Activated CD4-positive, alpha-beta T cell treated with anti-CD3 and anti-CD28 coated beads, Interleukin-2, amount 10 ng/mL, durations not matched to agents 7 days and 5 days (primary cell): ENCODE measurements around the gene MRPL38. TPM values are rescaled to one million over a fixed set of nuclear protein-coding genes. Genes with fewer than 3 reads are reported as not detected.
A peak's percentile ranks its signal among the peaks of the same experiment; 100 is the strongest.
"Not testable (repeated sequence)": the region's sequence is repeated elsewhere in the genome, so short reads cannot be mapped to it uniquely, and the experiment has no call there.

Experiments
- CTCF ChIA-PET: fragments of 350-600 bp; sonication (Branson Sonifier 250); formaldehyde crosslinking; loops from one replicate; lab custom pipeline; 2021; ENCODE audit warnings: antibody characterized with exemption; lab: Charles Lee
- POLR2A ChIA-PET: fragments of 350-600 bp; sonication (Branson Sonifier 250); formaldehyde crosslinking; loops from one replicate; lab custom pipeline; 2021; ENCODE audit warnings: antibody characterized with exemption; lab: Charles Lee
- DNase-seq: peaks from one replicate; pipeline ENCODE4 v3.0.0-alpha.2; 2020
- H3K27ac Mint-ChIP-seq: one replicate; pipeline ENCODE4 v1.8.0; 2021; ENCODE audit warnings: mild to moderate bottlenecking, moderate library complexity, mixed read lengths
- H3K27me3 Mint-ChIP-seq: one replicate; pipeline ENCODE4 v1.8.0; 2021; ENCODE audit warnings: mixed read lengths
- H3K36me3 Mint-ChIP-seq: one replicate; pipeline ENCODE4 v1.8.0; 2021; ENCODE audit warnings: low read depth, mixed read lengths
- H3K4me1 Mint-ChIP-seq: one replicate; pipeline ENCODE4 v1.8.0; 2021; ENCODE audit warnings: mixed read lengths
- H3K4me3 Mint-ChIP-seq: one replicate; pipeline ENCODE4 v1.8.0; 2021; ENCODE audit warnings: mild to moderate bottlenecking, moderate library complexity, mixed read lengths
- H3K9me3 Mint-ChIP-seq: one replicate; pipeline ENCODE4 v1.8.0; 2021; ENCODE audit warnings: mixed read lengths
- total RNA-seq, 2 experiments: library from RNA; stranded (reverse); gene quantifications; one replicate each; pipeline ENCODE4 v1.2.3, GENCODE V29; 2021

Gene MRPL38
- total RNA-seq, 2 experiments from 2014 or later = 95.9 to 97.5 TPM

- no peak for DNase-seq
- no peak overlapping the region for H3K4me3 Mint-ChIP-seq
- H3K36me3 Mint-ChIP-seq = peaks cover 8% of the 10 kb centered on the region
- H3K27me3 Mint-ChIP-seq = no peaks in the 10 kb centered on the region
- no peak overlapping the region for H3K27ac Mint-ChIP-seq
- H3K4me1 Mint-ChIP-seq = peaks cover 25% of the 10 kb centered on the region
- CTCF ChIA-PET = interaction anchor here (0.8 to 2.3 kb wide), 3 partner anchors 15 to 406 kb away, joined by 3 to 9 read pairs (median 3); partner anchors contain the start of gene TRIM47
- no peaks in the 10 kb centered on the region for H3K9me3 Mint-ChIP-seq
- POLR2A ChIA-PET = no interaction called here
These were observed 12.0 kb downstream of the MRPL38 start for GRCh38 chr17:75892556-75893224.

DNA sequence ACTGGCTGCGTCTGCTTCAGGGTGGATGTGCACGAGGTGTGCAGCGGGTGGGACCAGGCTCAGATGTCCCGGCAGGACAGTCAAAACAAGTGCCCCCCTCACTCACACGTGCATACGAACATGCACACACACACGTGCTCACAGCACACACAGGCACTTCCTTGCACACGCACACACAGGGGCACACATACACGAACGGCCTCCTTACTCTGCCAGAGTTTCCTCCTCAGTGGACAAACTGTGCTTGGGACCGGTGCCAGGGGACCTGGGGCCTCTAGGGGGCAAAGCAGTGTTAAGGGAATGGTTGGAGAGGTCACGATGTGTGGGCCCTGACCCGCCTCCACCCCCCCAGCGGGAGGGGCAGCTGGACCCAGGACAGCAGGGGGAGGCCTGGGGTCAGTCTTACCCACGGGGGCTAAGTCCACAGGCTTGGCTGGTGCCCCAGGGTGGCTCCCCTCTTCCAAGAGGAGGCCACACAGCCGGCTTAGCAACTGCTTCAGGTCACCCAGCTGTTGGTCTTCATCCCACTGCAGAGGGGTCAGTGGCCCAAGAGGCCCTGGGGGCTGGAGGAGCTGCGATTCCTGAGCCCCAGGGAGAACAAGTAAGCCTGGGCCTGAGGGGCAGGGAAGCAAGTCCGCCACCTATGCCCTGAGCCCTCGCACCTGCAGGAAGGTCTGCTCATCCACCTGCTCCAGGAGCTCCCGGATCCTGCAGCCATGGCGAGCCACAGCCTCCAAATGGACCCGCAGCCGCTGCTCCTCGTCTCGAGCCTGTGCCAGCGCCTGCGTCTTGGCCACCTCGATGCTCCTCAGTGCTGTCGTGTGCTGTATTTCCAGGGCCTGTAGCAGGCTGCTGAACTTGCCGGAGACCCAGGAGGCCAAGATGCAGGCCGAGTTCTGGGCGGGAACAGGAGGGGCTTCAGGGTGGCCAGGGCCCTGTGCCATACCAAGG is 12.8 kb downstream of the MRPL38 start:
- ChIA-PET CTCF (interaction anchor here (1.0 to 2.3 kb wide), 2 partner anchors 14 to 16 kb away, joined by 3 to 9 read pairs; partner anchors contain the start of gene TRIM47), POLR2A (no interaction called here)
- H3K4me3 Mint-ChIP-seq = no peak overlapping the region
- H3K27me3 Mint-ChIP-seq = no peaks in the 10 kb centered on the region
- no peak for DNase-seq
- peaks cover 20% of the 10 kb centered on the region for H3K4me1 Mint-ChIP-seq
- peaks cover 6% of the 10 kb centered on the region for H3K36me3 Mint-ChIP-seq
- no peak overlapping the region for H3K27ac Mint-ChIP-seq
- no peaks in the 10 kb centered on the region for H3K9me3 Mint-ChIP-seq

GRCh38 chr17:75891022-75891604 is 13.6 kb downstream of the MRPL38 start:
- Mint-ChIP-seq H3K4me1 (peaks cover 20% of the 10 kb centered on the region), H3K9me3 (no peaks in the 10 kb centered on the region), H3K27me3 (no peaks in the 10 kb centered on the region), H3K27ac (no peak overlapping the region), H3K4me3 (no peak overlapping the region), H3K36me3 (peaks cover 6% of the 10 kb centered on the region)
- ChIA-PET POLR2A (no interaction called here), CTCF (interaction anchor here (0.9 to 2.3 kb wide), 4 partner anchors 10 to 223 kb away, joined by 3 to 9 read pairs (median 4); partner anchors contain the start of genes MRPL38 and TRIM47)
- DNase-seq = no peak

DNA sequence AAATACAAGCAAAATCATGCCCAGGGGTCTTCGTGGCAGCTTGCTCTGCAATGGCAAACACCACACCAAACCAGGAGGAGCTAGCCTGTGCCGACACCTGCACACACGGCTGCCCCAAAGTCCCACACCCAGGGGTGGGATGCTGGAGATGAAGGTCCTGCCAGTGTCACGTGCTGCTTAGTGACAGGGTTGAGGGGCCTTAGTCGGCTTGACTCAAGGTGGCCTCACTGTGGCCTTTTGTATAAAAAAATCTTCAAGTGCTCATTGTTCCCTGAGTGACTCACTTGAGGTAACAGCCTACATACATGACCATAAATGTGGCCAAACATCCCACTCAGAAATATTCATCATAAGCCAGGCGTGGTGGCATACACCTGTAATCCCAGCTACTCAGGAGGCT is 15.2 kb downstream of the MRPL38 start:
- Mint-ChIP-seq H3K9me3 (no peaks in the 10 kb centered on the region), H3K4me3 (no peak overlapping the region), H3K27ac (no peak overlapping the region), H3K4me1 (peaks cover 8% of the 10 kb centered on the region), H3K36me3 (peaks cover 5% of the 10 kb centered on the region), H3K27me3 (no peaks in the 10 kb centered on the region)
- POLR2A ChIA-PET = interaction anchor here (1.0 kb wide), 1 partner anchor 89 kb away, joined by 4 read pairs; the partner anchor contains the start of gene ACOX1
- no peak for DNase-seq
- CTCF ChIA-PET = interaction anchor here (1.1 to 1.7 kb wide), 3 partner anchors 12 to 176 kb away, joined by 3 to 5 read pairs (median 4); partner anchors contain the start of genes MRPL38 and TRIM47

GRCh38 chr17:75888484-75888883 is 16.2 kb downstream of the MRPL38 start:
- Mint-ChIP-seq H3K4me1 (no peaks in the 10 kb centered on the region), H3K9me3 (no peaks in the 10 kb centered on the region), H3K36me3 (peaks cover 5% of the 10 kb centered on the region), H3K27ac (peak overlapping the region; percentile 36), H3K27me3 (no peaks in the 10 kb centered on the region), H3K4me3 (no peak overlapping the region)
- ChIA-PET CTCF (interaction anchor here (1.3 to 2.6 kb wide), 2 partner anchors 7 to 177 kb away, joined by 3 to 10 read pairs; partner anchors contain the start of gene TRIM65), POLR2A (no interaction called here)
- DNase-seq = no peak

DNA sequence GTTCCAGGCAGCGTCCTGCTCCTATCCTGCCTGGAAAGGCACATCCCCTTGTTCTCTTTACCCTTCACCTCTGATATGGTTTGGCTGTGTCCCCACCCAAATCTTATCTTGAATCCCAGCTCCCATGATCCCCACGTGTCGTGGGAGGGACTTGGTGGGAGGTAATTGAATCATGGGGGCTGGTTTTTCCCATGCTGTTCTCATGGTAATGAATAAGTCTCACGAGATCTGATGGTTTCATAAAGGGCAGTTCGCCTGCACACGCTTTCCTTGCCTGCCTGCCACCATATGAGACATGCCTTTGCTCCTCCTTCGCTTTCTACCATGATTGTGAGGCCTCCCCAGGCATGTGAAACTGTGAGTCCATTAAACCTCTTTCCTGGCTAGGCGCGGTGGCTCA is 18.8 kb downstream of the MRPL38 start:
- POLR2A ChIA-PET, H3K4me3 Mint-ChIP-seq, H3K36me3 Mint-ChIP-seq, H3K27me3 Mint-ChIP-seq, DNase-seq, H3K27ac Mint-ChIP-seq, H3K9me3 Mint-ChIP-seq: not testable (repeated sequence)
- CTCF ChIA-PET = interaction anchor here (0.6 to 2.6 kb wide), 3 partner anchors 10 to 16 kb away, joined by 4 to 10 read pairs (median 4); partner anchors contain the start of gene TRIM65
- peaks cover 14% of the 10 kb centered on the region for H3K4me1 Mint-ChIP-seq

- no peaks in the 10 kb centered on the region for H3K27me3 Mint-ChIP-seq
- DNase-seq = no peak
- peaks cover 16% of the 10 kb centered on the region for H3K4me1 Mint-ChIP-seq
- H3K36me3 Mint-ChIP-seq = peaks cover 4% of the 10 kb centered on the region
- no peak overlapping the region for H3K4me3 Mint-ChIP-seq
- ChIA-PET POLR2A (no interaction called here), CTCF (interaction anchor here (1.8 kb wide), 1 partner anchor 10 kb away, joined by 4 read pairs; no protein-coding TSS in a partner anchor)
- no peaks in the 10 kb centered on the region for H3K9me3 Mint-ChIP-seq
- H3K27ac Mint-ChIP-seq = no peak overlapping the region
These were observed 19.3 kb downstream of the MRPL38 start for GRCh38 chr17:75885431-75885830.

- ChIA-PET CTCF (interaction anchor here (0.6 to 2.1 kb wide), 6 partner anchors 8 to 175 kb away, joined by 3 to 7 read pairs (median 4); no protein-coding TSS in a partner anchor), POLR2A (no interaction called here)
- H3K9me3 Mint-ChIP-seq = no peaks in the 10 kb centered on the region
- peaks cover 5% of the 10 kb centered on the region for H3K36me3 Mint-ChIP-seq
- H3K27ac Mint-ChIP-seq = peak overlapping the region; percentile 44
- DNase-seq = no peak
- H3K4me3 Mint-ChIP-seq = no peak overlapping the region
- peaks cover 28% of the 10 kb centered on the region for H3K4me1 Mint-ChIP-seq
- no peaks in the 10 kb centered on the region for H3K27me3 Mint-ChIP-seq
These were observed 22.8 kb downstream of the MRPL38 start for GRCh38 chr17:75881678-75882454.

- H3K36me3 Mint-ChIP-seq = peaks cover 10% of the 10 kb centered on the region
- H3K4me1 Mint-ChIP-seq = peaks cover 39% of the 10 kb centered on the region
- CTCF ChIA-PET = interaction anchor here (1.4 to 4.3 kb wide), 2 partner anchors 7 to 19 kb away, joined by 4 to 22 read pairs; no protein-coding TSS in a partner anchor
- POLR2A ChIA-PET = no interaction called here
- DNase-seq = no peak
- peak overlapping the region; percentile 2 for H3K4me3 Mint-ChIP-seq
- H3K9me3 Mint-ChIP-seq = no peaks in the 10 kb centered on the region
- no peaks in the 10 kb centered on the region for H3K27me3 Mint-ChIP-seq
- H3K27ac Mint-ChIP-seq = no peak overlapping the region
These were observed 24.4 kb downstream of the MRPL38 start for GRCh38 chr17:75880266-75880665.

DNA sequence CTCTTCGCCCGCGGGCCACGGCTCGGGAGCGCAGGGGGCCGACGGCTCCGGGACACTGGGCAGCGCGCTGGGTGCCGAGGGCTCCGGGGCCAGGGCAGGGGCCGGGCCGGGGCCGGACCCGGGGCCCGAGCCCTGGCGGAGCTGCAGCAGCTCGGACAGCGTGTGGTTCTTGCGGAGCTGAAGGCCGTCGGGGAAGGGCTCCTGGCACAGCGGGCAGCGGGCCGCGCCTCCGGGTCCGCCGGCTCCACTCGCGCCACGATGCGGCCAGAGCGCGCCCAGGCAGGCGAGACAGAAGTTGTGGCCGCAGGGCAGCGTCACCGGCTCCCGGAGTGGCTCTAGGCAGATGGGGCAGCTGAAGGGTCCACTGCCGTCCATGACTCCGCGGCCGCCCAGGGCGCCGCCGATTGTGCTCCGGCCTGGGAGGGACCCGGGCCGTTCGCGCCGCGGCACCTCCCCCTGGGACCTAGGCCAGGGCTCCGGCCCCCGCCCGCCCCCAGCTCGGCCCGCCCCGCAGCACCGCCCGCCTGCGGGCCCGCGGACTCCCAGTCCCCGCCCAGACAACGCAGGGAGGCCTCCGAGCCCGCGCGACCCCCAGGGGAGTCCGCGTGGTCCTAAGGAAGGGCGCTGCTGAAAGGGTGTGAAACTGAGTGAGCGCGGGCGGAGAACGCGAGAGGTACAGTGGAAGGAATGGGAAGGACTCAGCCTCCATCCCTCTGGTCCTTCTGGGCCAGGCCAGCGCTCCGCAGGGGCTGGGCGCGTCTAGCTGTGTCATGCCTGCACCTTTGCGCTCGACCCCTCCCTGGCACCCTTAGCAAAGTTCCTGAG is 26.3 kb downstream of the MRPL38 start, which contains the start of gene TRIM47:
TSS of gene TRIM47 (minus strand) at position 408 of the 825 bp plus-strand sequence. CDS start at position 375, 33 bp downstream.
- Mint-ChIP-seq H3K9me3 (no peaks in the 10 kb centered on the region), H3K4me3 (peak within 1 kb of the TSS; percentile 99), H3K27ac (peak within 1 kb of the TSS; percentile 99), H3K4me1 (peaks cover 51% of the 10 kb centered on the region), H3K27me3 (no peaks in the 10 kb centered on the region), H3K36me3 (peaks cover 18% of the 10 kb centered on the region)
- DNase-seq = peak; percentile 39
- ChIA-PET POLR2A (interaction anchor here (0.8 kb wide), 1 partner anchor 9 kb away, joined by 3 read pairs; no protein-coding TSS in a partner anchor), CTCF (interaction anchor here (0.6 to 4.3 kb wide), 22 partner anchors 9 to 185 kb away, joined by 3 to 22 read pairs (median 5); partner anchors contain the start of genes GALK1, TRIM65, UNC13D and WBP2)
